Measurements from ENCODE around the gene ASCL2. TPM values are rescaled to one million over a fixed set of nuclear protein-coding genes. Genes with fewer than 3 reads are reported as not detected.

Gene ASCL2
- total and polyA plus RNA-seq, 10 donors: 0.68 to 3.0 (median 2.3) TPM

- 86 to 93% (median 90%) methylated on average over 28 to 30 of the region's 30 CpGs for WGBS, 5 donors
- Histone ChIP-seq H3K4me3 (no peak overlapping the region), H3K36me3 (no peaks in the 10 kb centered on the region), H3K27ac (no peak overlapping the region), H3K27me3 (replicated peaks in 1 of 7) (peaks cover 2 to 32% (median 16%) of the 10 kb centered on the region in 7 donors), H3K4me1 (peaks cover 3 to 12% (median 8%) of the 10 kb centered on the region in 6 donors), H3K9me3 (peaks cover 0 to 19% (median 12%) of the 10 kb centered on the region in 8 donors)
- no peak for TF ChIP-seq POLR2A (IDR thresholded peaks at IDR 0.05)
- TF ChIP-seq, protein P1, sequence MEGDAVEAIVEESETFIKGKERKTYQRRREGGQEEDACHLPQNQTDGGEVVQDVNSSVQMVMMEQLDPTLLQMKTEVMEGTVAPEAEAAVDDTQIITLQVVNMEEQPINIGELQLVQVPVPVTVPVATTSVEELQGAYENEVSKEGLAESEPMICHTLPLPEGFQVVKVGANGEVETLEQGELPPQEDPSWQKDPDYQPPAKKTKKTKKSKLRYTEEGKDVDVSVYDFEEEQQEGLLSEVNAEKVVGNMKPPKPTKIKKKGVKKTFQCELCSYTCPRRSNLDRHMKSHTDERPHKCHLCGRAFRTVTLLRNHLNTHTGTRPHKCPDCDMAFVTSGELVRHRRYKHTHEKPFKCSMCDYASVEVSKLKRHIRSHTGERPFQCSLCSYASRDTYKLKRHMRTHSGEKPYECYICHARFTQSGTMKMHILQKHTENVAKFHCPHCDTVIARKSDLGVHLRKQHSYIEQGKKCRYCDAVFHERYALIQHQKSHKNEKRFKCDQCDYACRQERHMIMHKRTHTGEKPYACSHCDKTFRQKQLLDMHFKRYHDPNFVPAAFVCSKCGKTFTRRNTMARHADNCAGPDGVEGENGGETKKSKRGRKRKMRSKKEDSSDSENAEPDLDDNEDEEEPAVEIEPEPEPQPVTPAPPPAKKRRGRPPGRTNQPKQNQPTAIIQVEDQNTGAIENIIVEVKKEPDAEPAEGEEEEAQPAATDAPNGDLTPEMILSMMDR (IDR thresholded peaks at IDR 0.05 in 8 of 11, conservative IDR thresholded peaks at IDR 0.05 in 3 of 11): no peak
- TF ChIP-seq POLR2AphosphoS5 (IDR thresholded peaks at IDR 0.05): no peak
- no peak for DNase-seq
- intact Hi-C loops (cut with DNase I; ENCODE audit: low total_unique reads): no loop called here
Observed at GRCh38 chr11:2275334-2276279, 5.2 kb upstream of the ASCL2 start.

DNA sequence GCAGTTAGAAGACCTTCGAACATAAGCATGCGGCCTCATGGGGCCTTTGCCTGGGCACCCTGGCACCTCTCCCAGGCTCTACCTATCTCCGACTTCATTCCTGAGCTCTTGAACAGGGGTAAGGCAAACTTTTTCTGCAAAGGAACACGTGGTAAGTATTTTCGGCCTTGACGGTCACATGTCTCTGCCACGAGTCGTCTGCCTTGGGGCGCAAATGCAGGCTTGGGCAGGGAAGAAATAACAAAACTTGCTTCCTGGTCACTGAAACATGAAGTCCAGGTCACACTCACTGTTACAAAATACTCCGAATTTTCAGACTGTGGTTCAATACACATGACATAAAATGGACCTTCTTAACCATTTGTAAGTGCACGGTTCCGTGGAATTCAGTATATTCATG is 3.4 kb upstream of the ASCL2 start:
- DNase-seq: no peak
- Histone ChIP-seq H3K4me3 (no peak overlapping the region), H3K4me1 (peaks cover 7 to 30% (median 26%) of the 10 kb centered on the region in 6 donors), H3K27ac (no peak overlapping the region), H3K27me3 (replicated peaks in 1 of 7) (peaks cover 7 to 51% (median 34%) of the 10 kb centered on the region in 7 donors), H3K36me3 (no peaks in the 10 kb centered on the region), H3K9me3 (peaks cover 0 to under 1% (median 0%) of the 10 kb centered on the region in 8 donors)
- TF ChIP-seq POLR2AphosphoS5 (IDR thresholded peaks at IDR 0.05): no peak
- TF ChIP-seq POLR2A (IDR thresholded peaks at IDR 0.05): no peak
- TF ChIP-seq, protein P1 (IDR thresholded peaks at IDR 0.05 in 8 of 11, conservative IDR thresholded peaks at IDR 0.05 in 3 of 11): no peak
- 82 to 90% (median 86%) methylated on average over 12 of the region's 12 CpGs for WGBS, 5 donors
- intact Hi-C loops (cut with DNase I; ENCODE audit: low total_unique reads): no loop called here

GRCh38 chr11:2273311-2273710 is 2.9 kb upstream of the ASCL2 start:
- WGBS, 5 donors: 85 to 95% (median 93%) methylated on average over 15 of the region's 15 CpGs
- no peak for DNase-seq
- TF ChIP-seq, protein P1 (IDR thresholded peaks at IDR 0.05 in 8 of 11, conservative IDR thresholded peaks at IDR 0.05 in 3 of 11): no peak
- TF ChIP-seq POLR2A (IDR thresholded peaks at IDR 0.05) (no peak), POLR2AphosphoS5 (IDR thresholded peaks at IDR 0.05) (no peak)
- Histone ChIP-seq H3K27ac (no peak overlapping the region), H3K36me3 (no peaks in the 10 kb centered on the region), H3K4me3 (no peak overlapping the region), H3K27me3 (replicated peaks in 1 of 7) (peaks cover 7 to 55% (median 37%) of the 10 kb centered on the region in 7 donors), H3K4me1 (peaks cover 10 to 35% (median 31%) of the 10 kb centered on the region in 6 donors), H3K9me3 (no peaks in the 10 kb centered on the region)
- intact Hi-C loops (cut with DNase I; ENCODE audit: low total_unique reads): no loop called here

DNA sequence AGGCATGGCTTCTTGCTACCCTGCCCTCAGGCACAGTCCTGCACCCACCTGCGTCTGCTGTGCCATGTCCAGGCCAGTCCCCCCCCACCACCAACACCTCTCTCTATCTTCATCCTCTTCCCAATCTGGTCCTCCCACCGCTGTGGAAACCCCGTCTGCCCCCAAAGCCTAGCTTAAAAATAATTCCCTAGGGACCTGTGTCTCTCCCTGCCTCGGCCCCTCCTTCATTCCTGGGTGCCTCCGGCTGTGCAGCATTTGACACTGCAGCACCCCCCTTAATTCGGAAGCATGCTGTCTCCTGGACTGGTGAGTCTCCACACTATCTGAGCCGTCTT is 2.5 kb upstream of the ASCL2 start:
- Histone ChIP-seq H3K4me3 (no peak overlapping the region), H3K4me1 (peaks cover 11 to 39% (median 33%) of the 10 kb centered on the region in 6 donors), H3K36me3 (no peaks in the 10 kb centered on the region), H3K9me3 (no peaks in the 10 kb centered on the region), H3K27me3 (replicated peaks in 1 of 7) (peaks cover 7 to 59% (median 40%) of the 10 kb centered on the region in 7 donors), H3K27ac (no peak overlapping the region)
- no peak for TF ChIP-seq POLR2AphosphoS5 (IDR thresholded peaks at IDR 0.05)
- no peak for DNase-seq
- intact Hi-C loops (cut with DNase I; ENCODE audit: low total_unique reads): no loop called here
- WGBS, 5 donors: 78 to 91% (median 89%) methylated on average over 7 of the region's 7 CpGs

Data from spleen (tissue), 11 donors.